Nephron (organoid): Measurements from ENCODE around the gene RAB3GAP1.

Source experiments
- H3K27ac Mint-ChIP-seq, 3 experiments: 2 replicates each; pipeline ENCODE4 v1.8.0; 2020; ENCODE audit warnings: mixed read lengths in 3 of 3, mild to moderate bottlenecking in 2 of 3, moderate library complexity in 1 of 3
- H3K27me3 Mint-ChIP-seq: 2 replicates; pipeline ENCODE4 v1.8.0; 2021; ENCODE audit warnings: low read depth, mild to moderate bottlenecking, moderate library complexity, mixed read lengths
- H3K36me3 Mint-ChIP-seq: 2 replicates; pipeline ENCODE4 v1.8.0; 2020; ENCODE audit warnings: low read depth, mixed read lengths
- H3K4me1 Mint-ChIP-seq: 2 replicates; pipeline ENCODE4 v1.8.0; 2020; ENCODE audit warnings: mixed read lengths
- H3K4me3 Mint-ChIP-seq, 3 experiments: 2 replicates each; pipeline ENCODE4 v1.8.0; 2020; ENCODE audit warnings: mild to moderate bottlenecking in 3 of 3, mixed read lengths in 3 of 3, moderate library complexity in 2 of 3
- H3K9me3 Mint-ChIP-seq: 2 replicates; pipeline ENCODE4 v1.8.0; 2020; ENCODE audit warnings: mixed read lengths
- TF ChIP-seq, protein P1 (sequence below), 3 experiments: fragments of 200-600 bp; sonication (generic); IDR thresholded peaks; one replicate each; pipeline ENCODE4 v1.5.0; 2021; ENCODE audit warnings: antibody characterized with exemption in 3 of 3; ENCODE audit not compliant: unreplicated experiment in 3 of 3

The RAB3GAP1 gene

DNA sequence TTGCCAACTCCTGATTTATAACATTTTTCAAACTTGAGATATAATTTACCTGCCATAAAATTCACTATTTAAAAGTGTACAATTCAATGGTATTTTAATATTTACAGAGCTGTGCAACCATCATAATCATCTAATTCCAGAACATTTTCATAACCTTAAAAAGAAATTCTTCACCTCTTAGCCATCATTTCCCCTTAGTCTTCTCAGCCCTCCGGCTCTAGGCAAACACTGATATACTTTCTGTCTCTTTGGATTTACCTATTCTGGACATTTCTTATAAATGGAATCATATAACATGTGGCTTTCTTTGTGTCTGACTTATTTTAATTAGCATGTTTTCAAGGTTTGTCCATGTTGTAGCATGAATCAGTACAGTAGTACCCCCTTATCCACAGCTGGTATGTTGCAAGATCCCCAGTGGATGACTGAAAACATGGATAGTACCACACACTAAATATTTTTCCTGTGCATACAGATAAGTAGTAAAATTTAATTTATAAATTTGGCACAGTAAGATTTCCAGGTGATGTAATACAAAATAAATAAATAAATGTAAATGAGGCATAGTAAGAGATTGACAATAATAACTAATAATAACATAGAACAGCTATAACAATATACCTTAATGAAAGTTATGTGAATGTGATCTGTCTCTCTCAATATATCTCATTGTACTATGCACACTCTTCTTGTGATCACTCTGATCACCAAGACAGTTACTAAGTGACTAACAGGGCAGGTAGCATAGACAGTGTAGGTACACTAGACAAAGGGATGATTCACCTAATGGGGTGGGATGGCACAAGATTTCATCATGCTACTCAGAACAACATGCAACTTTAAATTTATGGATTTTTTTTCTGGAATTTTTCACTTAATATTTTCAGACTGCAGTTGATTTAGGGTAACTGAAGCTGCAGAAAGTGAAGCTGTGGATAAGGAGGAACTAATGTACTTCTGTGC is 73.1 kb downstream of the RAB3GAP1 start:
- TF ChIP-seq, protein P1, sequence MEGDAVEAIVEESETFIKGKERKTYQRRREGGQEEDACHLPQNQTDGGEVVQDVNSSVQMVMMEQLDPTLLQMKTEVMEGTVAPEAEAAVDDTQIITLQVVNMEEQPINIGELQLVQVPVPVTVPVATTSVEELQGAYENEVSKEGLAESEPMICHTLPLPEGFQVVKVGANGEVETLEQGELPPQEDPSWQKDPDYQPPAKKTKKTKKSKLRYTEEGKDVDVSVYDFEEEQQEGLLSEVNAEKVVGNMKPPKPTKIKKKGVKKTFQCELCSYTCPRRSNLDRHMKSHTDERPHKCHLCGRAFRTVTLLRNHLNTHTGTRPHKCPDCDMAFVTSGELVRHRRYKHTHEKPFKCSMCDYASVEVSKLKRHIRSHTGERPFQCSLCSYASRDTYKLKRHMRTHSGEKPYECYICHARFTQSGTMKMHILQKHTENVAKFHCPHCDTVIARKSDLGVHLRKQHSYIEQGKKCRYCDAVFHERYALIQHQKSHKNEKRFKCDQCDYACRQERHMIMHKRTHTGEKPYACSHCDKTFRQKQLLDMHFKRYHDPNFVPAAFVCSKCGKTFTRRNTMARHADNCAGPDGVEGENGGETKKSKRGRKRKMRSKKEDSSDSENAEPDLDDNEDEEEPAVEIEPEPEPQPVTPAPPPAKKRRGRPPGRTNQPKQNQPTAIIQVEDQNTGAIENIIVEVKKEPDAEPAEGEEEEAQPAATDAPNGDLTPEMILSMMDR (IDR thresholded peaks at IDR 0.05; ENCODE audit: unreplicated experiment in 3 of 3): no peak
- no peaks in the 10 kb centered on the region for H3K27me3 Mint-ChIP-seq
- H3K4me1 Mint-ChIP-seq: no peaks in the 10 kb centered on the region
- H3K9me3 Mint-ChIP-seq: no peaks in the 10 kb centered on the region
- no peak overlapping the region for H3K27ac Mint-ChIP-seq
- H3K4me3 Mint-ChIP-seq: no peak overlapping the region
- H3K36me3 Mint-ChIP-seq: peaks cover 49% of the 10 kb centered on the region

DNA sequence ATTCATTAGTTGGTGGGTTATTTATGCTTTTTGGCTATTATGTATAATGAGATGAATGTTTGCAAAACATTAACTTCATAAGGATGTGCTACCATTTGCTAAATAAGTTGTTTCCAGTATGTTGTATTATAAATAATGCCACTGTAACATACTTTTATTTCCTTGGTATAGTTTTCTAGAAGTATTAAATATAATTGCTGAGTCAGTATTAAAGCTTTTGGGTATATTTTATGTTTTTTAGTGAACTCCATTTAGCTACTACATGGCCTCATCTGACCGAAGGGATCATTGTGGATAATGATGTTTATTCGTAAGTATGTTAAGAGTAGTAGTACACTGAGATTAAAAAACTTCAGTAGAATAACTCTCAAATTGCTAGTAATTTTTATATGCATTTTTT is 73.8 kb downstream of the RAB3GAP1 start:
- no peaks in the 10 kb centered on the region for H3K27me3 Mint-ChIP-seq
- no peak overlapping the region for H3K4me3 Mint-ChIP-seq
- TF ChIP-seq, protein P1 (IDR thresholded peaks at IDR 0.05; ENCODE audit: unreplicated experiment in 3 of 3): no peak
- H3K27ac Mint-ChIP-seq: no peak overlapping the region
- H3K36me3 Mint-ChIP-seq: peaks cover 50% of the 10 kb centered on the region
- H3K9me3 Mint-ChIP-seq: no peaks in the 10 kb centered on the region
- H3K4me1 Mint-ChIP-seq: no peaks in the 10 kb centered on the region

GRCh38 chr2:135130751-135131150 is 78.7 kb downstream of the RAB3GAP1 start:
- H3K27me3 Mint-ChIP-seq: no peaks in the 10 kb centered on the region
- no peak overlapping the region for H3K27ac Mint-ChIP-seq
- no peaks in the 10 kb centered on the region for H3K4me1 Mint-ChIP-seq
- no peak overlapping the region for H3K4me3 Mint-ChIP-seq
- H3K36me3 Mint-ChIP-seq: peaks cover 65% of the 10 kb centered on the region
- H3K9me3 Mint-ChIP-seq: no peaks in the 10 kb centered on the region
- TF ChIP-seq, protein P1 (IDR thresholded peaks at IDR 0.05; ENCODE audit: unreplicated experiment in 3 of 3): no peak

DNA sequence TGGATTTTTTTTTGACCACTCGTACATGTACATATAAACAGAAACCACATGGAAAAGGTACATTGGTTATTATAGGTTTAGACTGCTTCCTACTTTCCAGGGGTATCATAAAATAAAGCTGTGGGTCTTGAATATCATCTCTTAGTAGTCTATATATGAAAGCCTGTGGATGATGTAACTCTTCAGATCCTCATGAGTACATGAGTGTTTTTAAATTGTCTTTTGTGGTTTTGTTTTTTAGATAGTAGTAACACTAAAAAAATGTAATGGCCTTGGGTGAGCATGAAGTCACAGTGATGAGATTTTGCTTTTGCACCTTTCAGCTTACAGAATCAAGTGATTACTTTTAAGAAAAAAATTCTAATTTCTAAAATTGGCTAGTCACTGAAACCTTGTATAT is 80.2 kb downstream of the RAB3GAP1 start:
- H3K4me1 Mint-ChIP-seq: no peaks in the 10 kb centered on the region
- H3K27me3 Mint-ChIP-seq: no peaks in the 10 kb centered on the region
- H3K27ac Mint-ChIP-seq: no peak overlapping the region
- H3K9me3 Mint-ChIP-seq: no peaks in the 10 kb centered on the region
- TF ChIP-seq, protein P1 (IDR thresholded peaks at IDR 0.05; ENCODE audit: unreplicated experiment in 3 of 3): no peak
- peaks cover 70% of the 10 kb centered on the region for H3K36me3 Mint-ChIP-seq
- no peak overlapping the region for H3K4me3 Mint-ChIP-seq

DNA sequence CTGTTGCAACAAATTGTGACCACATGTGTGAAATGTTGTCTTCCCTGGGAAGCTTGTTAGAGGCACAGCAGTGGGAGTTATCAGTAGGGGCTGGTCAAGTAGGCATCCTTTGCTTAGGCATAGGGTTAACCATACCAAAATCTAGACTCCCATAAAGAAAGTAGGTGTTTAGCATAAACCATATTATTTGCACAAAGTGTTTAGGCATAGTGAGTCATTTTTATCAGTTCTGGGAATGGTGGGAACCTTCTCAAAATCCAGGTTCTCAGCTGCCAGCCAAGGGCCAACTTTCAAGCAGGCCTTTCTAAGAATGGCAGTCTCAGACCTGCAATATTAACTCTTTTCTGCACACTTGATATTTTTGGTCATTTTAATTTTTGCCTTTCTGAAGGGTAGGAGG is 88.5 kb downstream of the RAB3GAP1 start:
- Mint-ChIP-seq H3K4me1 (no peaks in the 10 kb centered on the region), H3K4me3 (no peak overlapping the region)

More for the DNA sequence above, 88.5 kb downstream of the RAB3GAP1 start:
- H3K9me3 Mint-ChIP-seq: peaks cover 27% of the 10 kb centered on the region
- TF ChIP-seq, protein P1 (IDR thresholded peaks at IDR 0.05; ENCODE audit: unreplicated experiment in 3 of 3): no peak
- no peak overlapping the region for H3K27ac Mint-ChIP-seq
- H3K27me3 Mint-ChIP-seq: no peaks in the 10 kb centered on the region
- peaks cover 88% of the 10 kb centered on the region for H3K36me3 Mint-ChIP-seq
